GM23338 (cell line): ENCODE results near the gene EPS8L3. TPM values are rescaled to one million over a fixed set of nuclear protein-coding genes. Genes with fewer than 3 reads are reported as not detected.

Experiments
- ATAC-seq: fragments of 200-7000 bp; cut with Tn5 transposase; 3 replicates; pipeline ENCODE4 v1.9.1; 2020
- DNase-seq: peaks from one replicate; pipeline ENCODE4 v3.0.0-alpha.2; 2015; ENCODE audit warnings: low spot score
- H2AFZ ChIP-seq: fragments of 200-600 bp; sonication (generic); 2 replicates; pipeline ENCODE4 v1.8.0; 2016; ENCODE audit warnings: antibody characterized with exemption, mild to moderate bottlenecking, moderate library complexity
- H3F3A ChIP-seq: fragments of 200-600 bp; sonication (generic); replicated peaks from 2 replicates; pipeline ENCODE4 v1.8.0; 2017; ENCODE audit warnings: antibody characterized with exemption, mixed run types, low read depth
- H3K27ac ChIP-seq: fragments of 200-600 bp; sonication (generic); 2 replicates; pipeline ENCODE4 v1.6.1; 2016; ENCODE audit warnings: low read depth
- H3K27me3 ChIP-seq: fragments of 200-600 bp; sonication (generic); 2 replicates; pipeline ENCODE4 v1.8.0; 2016; ENCODE audit warnings: mild to moderate bottlenecking, mixed run types, moderate library complexity; ENCODE audit not compliant: insufficient read depth
- H3K36me3 ChIP-seq: fragments of 200-600 bp; sonication (generic); 2 replicates; pipeline ENCODE4 v1.8.0; 2016; ENCODE audit warnings: mild to moderate bottlenecking; ENCODE audit not compliant: insufficient read depth
- H3K4me1 ChIP-seq: fragments of 200-600 bp; sonication (generic); 2 replicates; pipeline ENCODE4 v1.8.0; 2016; ENCODE audit warnings: mild to moderate bottlenecking, moderate library complexity; ENCODE audit not compliant: insufficient read depth
- H3K4me2 ChIP-seq: fragments of 200-600 bp; sonication (generic); 2 replicates; pipeline ENCODE4 v1.7.1; 2017; ENCODE audit warnings: mixed run types
- H3K4me3 ChIP-seq: fragments of 200-600 bp; sonication (generic); 2 replicates; pipeline ENCODE4 v1.6.1; 2016; ENCODE audit warnings: mixed run types
- H3K79me2 ChIP-seq: fragments of 200-600 bp; sonication (generic); replicated peaks from 2 replicates; pipeline ENCODE4 v1.8.0; 2017; ENCODE audit warnings: mild to moderate bottlenecking; ENCODE audit not compliant: insufficient read depth
- H3K9me2 ChIP-seq: fragments of 200-600 bp; sonication (generic); 2 replicates; pipeline ENCODE4 v1.8.0; 2017; ENCODE audit not compliant: insufficient read depth
- H4K20me1 ChIP-seq: fragments of 200-600 bp; sonication (generic); replicated peaks from 2 replicates; pipeline ENCODE4 v1.8.0; 2017; ENCODE audit warnings: mild to moderate bottlenecking; ENCODE audit not compliant: insufficient read depth
- H3K27ac Mint-ChIP-seq: 2 replicates; pipeline ENCODE4 v1.8.0; 2020; ENCODE audit warnings: inconsistent platforms, mild to moderate bottlenecking, moderate library complexity, mixed read lengths
- H3K27me3 Mint-ChIP-seq: 3 replicates; pipeline ENCODE4 v1.8.0; 2022; ENCODE audit warnings: low read depth, mild to moderate bottlenecking, moderate library complexity, mixed read lengths, inconsistent platforms; ENCODE audit not compliant: insufficient read depth, poor library complexity
- H3K36me3 Mint-ChIP-seq: 3 replicates; pipeline ENCODE4 v1.8.0; 2021; ENCODE audit warnings: low read depth, mild to moderate bottlenecking, inconsistent platforms, moderate library complexity, mixed read lengths
- H3K4me1 Mint-ChIP-seq: 3 replicates; pipeline ENCODE4 v1.8.0; 2020; ENCODE audit warnings: mild to moderate bottlenecking, inconsistent platforms, mixed read lengths
- H3K4me3 Mint-ChIP-seq: 3 replicates; pipeline ENCODE4 v1.8.0; 2021; ENCODE audit warnings: moderate library complexity, mild to moderate bottlenecking, inconsistent platforms, mixed read lengths
- H3K9me3 Mint-ChIP-seq: 3 replicates; pipeline ENCODE4 v1.8.0; 2020; ENCODE audit warnings: moderate library complexity, mild to moderate bottlenecking, inconsistent platforms, mixed read lengths
- CREB1 ChIP-seq: fragments of 250-450 bp; sonication (Bioruptor Pico); IDR thresholded peaks from 2 replicates; pipeline ENCODE4 v1.5.0; 2020; ENCODE audit warnings: low read depth, mild to moderate bottlenecking, moderate library complexity
- EZH2 ChIP-seq: fragments of 200-600 bp; sonication (generic); IDR thresholded peaks from one replicate; pipeline ENCODE4 v1.8.0; 2017; ENCODE audit warnings: antibody characterized with exemption, mild to moderate bottlenecking, low read depth; ENCODE audit not compliant: unreplicated experiment
- EZH2phosphoT487 ChIP-seq: fragments of 200-600 bp; sonication (generic); IDR thresholded peaks from one replicate; pipeline ENCODE4 v1.8.1; 2018; ENCODE audit warnings: antibody characterized with exemption; ENCODE audit not compliant: unreplicated experiment
- JUNB ChIP-seq: IDR thresholded peaks from one replicate; pipeline ENCODE4 v1.6.1; 2016; ENCODE audit warnings: antibody characterized with exemption; ENCODE audit not compliant: unreplicated experiment
- NANOG ChIP-seq: IDR thresholded peaks from 2 replicates; pipeline ENCODE4 v1.6.1; 2016; ENCODE audit warnings: antibody characterized with exemption, borderline replicate concordance
- POLR2AphosphoS5 ChIP-seq: IDR thresholded peaks from 2 replicates; pipeline ENCODE4 v1.6.1; 2016; ENCODE audit warnings: antibody characterized with exemption, low read depth
- STAT1 ChIP-seq: IDR thresholded peaks from one replicate; pipeline ENCODE4 v1.6.1; 2016; ENCODE audit warnings: antibody characterized with exemption; ENCODE audit not compliant: unreplicated experiment
- ZNF114 ChIP-seq: fragments of 250-450 bp; sonication (Bioruptor Pico); IDR thresholded peaks from 2 replicates; pipeline ENCODE4 v1.5.0; 2020; ENCODE audit warnings: mild to moderate bottlenecking, moderate library complexity
- ZNF331 ChIP-seq: fragments of 250-450 bp; sonication (Bioruptor Pico); IDR thresholded peaks from 2 replicates; pipeline ENCODE4 v1.5.0; 2020; ENCODE audit warnings: low read depth, mild to moderate bottlenecking, moderate library complexity
- polyA plus RNA-seq: library from polyadenylated mRNA; unstranded; fragments of >200 nt; fragmentation: Nextera tagmentation; extraction: Ambion mirVana; gene quantifications from 2 replicates; pipeline ENCODE4 v1.2.1, GENCODE V29; 2016
- total RNA-seq: library from RNA; depleted of rRNA; stranded (reverse); fragments of >200 nt; shearing (Covaris generic); gene quantifications from 2 replicates; pipeline ENCODE4 v1.2.3, GENCODE V29; 2014
- TF ChIP-seq, protein P1 (sequence below), 2 experiments: fragments of 200-600 bp in 1 of 2; sonication (generic) in 1 of 2; conservative IDR thresholded peaks; 2 replicates each; pipeline versions ENCODE4 v1.5.1 to v1.6.1; 2016 to 2017; ENCODE audit warnings: antibody characterized with exemption in 2 of 2, low read depth in 2 of 2, mild to moderate bottlenecking in 2 of 2, moderate library complexity in 1 of 2
- TF ChIP-seq, protein P2 (sequence below): fragments of 250-450 bp; sonication (Bioruptor Pico); IDR thresholded peaks from 2 replicates; pipeline ENCODE4 v1.5.0; 2020; ENCODE audit warnings: mild to moderate bottlenecking, moderate library complexity
- TF ChIP-seq, protein P3 (sequence below): IDR thresholded peaks from 2 replicates; pipeline ENCODE4 v1.6.1; 2016; ENCODE audit warnings: antibody characterized with exemption

Gene EPS8L3
- total and polyA plus RNA-seq, 2 experiments from 2014 or later, result not detected

DNA sequence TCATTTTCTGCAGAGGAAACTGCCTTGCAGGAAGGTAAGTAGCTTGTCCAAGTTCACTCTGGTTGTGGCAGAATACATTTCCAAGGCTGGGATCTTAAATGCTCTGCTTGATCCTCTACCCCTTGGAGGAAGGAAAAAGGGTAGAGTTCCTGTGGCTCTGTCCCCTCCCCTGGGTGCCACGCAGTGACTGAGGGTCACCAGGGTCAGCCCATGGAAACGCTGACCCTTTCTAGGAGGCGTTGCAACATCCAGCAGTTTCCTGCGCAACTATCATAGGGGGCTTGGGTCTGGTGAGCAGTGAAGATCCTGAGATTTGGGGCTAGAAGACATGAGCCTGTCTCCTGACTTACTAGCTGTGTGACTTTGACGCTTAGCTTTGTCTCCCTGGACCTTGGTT is 29.4 kb upstream of the EPS8L3 start:
- Mint-ChIP-seq H3K9me3 (no peaks in the 10 kb centered on the region), H3K4me3 (no peak overlapping the region), H3K4me1 (peaks cover 43% of the 10 kb centered on the region), H3K27ac (no peak overlapping the region), H3K27me3 (peaks cover 7% of the 10 kb centered on the region), H3K36me3 (no peaks in the 10 kb centered on the region)
- H3K9me2 ChIP-seq, result no peaks in the 10 kb centered on the region
- no peaks in the 10 kb centered on the region for H3K36me3 ChIP-seq
- H3K4me2 ChIP-seq, result no peak overlapping the region
- H3K27ac ChIP-seq, result no peak overlapping the region
- H3K4me3 ChIP-seq, result no peak overlapping the region
- H2AFZ ChIP-seq, result peak overlapping the region; percentile 98; the same call in 1 of the 2 replicates
- no peaks in the 10 kb centered on the region for H4K20me1 ChIP-seq
- H3F3A ChIP-seq, result 0 out of 2 replicates have a peak, but pooled peaks cover 3% of the 10 kb centered on the region
- ATAC-seq (no peak), DNase-seq (no peak)
- no peak for TF ChIP-seq EZH2
- no peaks in the 10 kb centered on the region for H3K79me2 ChIP-seq
- peaks cover 24% of the 10 kb centered on the region; the same call in 1 of the 2 replicates for H3K4me1 ChIP-seq
- H3K27me3 ChIP-seq, result no peaks in the 10 kb centered on the region

DNA sequence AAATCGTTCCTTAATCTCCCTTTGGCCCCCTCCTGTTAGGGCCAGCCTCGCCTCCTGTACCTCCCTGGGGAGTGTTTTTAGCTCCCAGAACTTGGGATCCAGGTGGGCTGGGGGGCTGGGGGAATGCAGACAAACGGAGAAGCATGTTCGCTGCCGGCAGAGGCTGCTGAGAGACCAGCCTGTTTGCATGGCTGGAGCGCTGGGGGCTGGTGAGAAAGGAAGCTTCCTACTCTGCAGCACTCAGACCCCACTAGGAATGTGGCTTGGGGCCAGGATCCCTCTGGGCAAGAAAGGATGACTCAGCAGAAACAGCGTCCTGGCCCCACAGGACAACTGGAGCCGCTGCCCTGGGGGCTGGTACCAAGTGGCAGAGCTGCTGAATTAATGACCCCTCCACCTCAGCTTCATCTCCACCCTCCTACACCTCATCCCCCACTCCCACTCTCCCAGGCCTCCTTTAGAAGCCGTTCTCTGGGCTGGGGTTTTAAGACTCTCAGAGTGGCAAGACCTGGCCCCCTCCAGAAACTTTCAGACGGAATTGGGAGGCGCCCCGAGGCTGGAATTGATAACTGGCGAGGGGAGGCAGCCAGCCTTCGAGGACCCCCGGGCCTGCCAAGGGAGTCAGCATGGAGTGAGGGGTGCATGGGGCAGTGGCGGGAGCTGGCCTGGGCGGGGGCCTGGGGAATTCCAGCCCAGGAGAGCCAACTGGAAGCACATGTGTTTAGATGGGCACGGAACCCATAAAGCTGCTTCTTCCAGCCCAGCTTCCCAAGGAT is 28.5 kb upstream of the EPS8L3 start:
- H3K27me3 Mint-ChIP-seq, result peaks cover 12% of the 10 kb centered on the region
- H3K4me1 ChIP-seq, result peaks cover 24% of the 10 kb centered on the region; the same call in 1 of the 2 replicates
- H3K27ac Mint-ChIP-seq, result peak overlapping the region; percentile 84

More for the DNA sequence above, 28.5 kb upstream of the EPS8L3 start:
- peak overlapping the region; percentile 98 for H2AFZ ChIP-seq
- H3K27ac ChIP-seq, result no peak overlapping the region
- no peaks in the 10 kb centered on the region for H3K36me3 ChIP-seq
- ATAC-seq, result peak; percentile 64
- H3K4me2 ChIP-seq, result peak overlapping the region; percentile 51; the same call in 1 of the 2 replicates
- Mint-ChIP-seq H3K9me3 (no peaks in the 10 kb centered on the region), H3K4me3 (no peak overlapping the region), H3K4me1 (peaks cover 43% of the 10 kb centered on the region), H3K36me3 (no peaks in the 10 kb centered on the region)
- H3K27me3 ChIP-seq, result no peaks in the 10 kb centered on the region
- no peaks in the 10 kb centered on the region for H3K79me2 ChIP-seq
- H4K20me1 ChIP-seq, result no peaks in the 10 kb centered on the region
- no peaks in the 10 kb centered on the region for H3K9me2 ChIP-seq
- peak; percentile 73 for DNase-seq
- 0 out of 2 replicates have a peak, but pooled peaks cover 3% of the 10 kb centered on the region for H3F3A ChIP-seq
- TF ChIP-seq, protein P1, sequence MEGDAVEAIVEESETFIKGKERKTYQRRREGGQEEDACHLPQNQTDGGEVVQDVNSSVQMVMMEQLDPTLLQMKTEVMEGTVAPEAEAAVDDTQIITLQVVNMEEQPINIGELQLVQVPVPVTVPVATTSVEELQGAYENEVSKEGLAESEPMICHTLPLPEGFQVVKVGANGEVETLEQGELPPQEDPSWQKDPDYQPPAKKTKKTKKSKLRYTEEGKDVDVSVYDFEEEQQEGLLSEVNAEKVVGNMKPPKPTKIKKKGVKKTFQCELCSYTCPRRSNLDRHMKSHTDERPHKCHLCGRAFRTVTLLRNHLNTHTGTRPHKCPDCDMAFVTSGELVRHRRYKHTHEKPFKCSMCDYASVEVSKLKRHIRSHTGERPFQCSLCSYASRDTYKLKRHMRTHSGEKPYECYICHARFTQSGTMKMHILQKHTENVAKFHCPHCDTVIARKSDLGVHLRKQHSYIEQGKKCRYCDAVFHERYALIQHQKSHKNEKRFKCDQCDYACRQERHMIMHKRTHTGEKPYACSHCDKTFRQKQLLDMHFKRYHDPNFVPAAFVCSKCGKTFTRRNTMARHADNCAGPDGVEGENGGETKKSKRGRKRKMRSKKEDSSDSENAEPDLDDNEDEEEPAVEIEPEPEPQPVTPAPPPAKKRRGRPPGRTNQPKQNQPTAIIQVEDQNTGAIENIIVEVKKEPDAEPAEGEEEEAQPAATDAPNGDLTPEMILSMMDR (conservative IDR thresholded peaks at IDR 0.05; ENCODE audit: low read depth in 2 of 2), result peak in 1 of 2 experiments; percentile 38; a peak in 2 of 4 replicates
- no peak for TF ChIP-seq EZH2phosphoT487
- no peak for TF ChIP-seq EZH2
- no peak for TF ChIP-seq POLR2AphosphoS5
- no peak for TF ChIP-seq CREB1
- TF ChIP-seq ZNF331 (CRISPR knock-in tag), result no peak
- TF ChIP-seq, protein P2, sequence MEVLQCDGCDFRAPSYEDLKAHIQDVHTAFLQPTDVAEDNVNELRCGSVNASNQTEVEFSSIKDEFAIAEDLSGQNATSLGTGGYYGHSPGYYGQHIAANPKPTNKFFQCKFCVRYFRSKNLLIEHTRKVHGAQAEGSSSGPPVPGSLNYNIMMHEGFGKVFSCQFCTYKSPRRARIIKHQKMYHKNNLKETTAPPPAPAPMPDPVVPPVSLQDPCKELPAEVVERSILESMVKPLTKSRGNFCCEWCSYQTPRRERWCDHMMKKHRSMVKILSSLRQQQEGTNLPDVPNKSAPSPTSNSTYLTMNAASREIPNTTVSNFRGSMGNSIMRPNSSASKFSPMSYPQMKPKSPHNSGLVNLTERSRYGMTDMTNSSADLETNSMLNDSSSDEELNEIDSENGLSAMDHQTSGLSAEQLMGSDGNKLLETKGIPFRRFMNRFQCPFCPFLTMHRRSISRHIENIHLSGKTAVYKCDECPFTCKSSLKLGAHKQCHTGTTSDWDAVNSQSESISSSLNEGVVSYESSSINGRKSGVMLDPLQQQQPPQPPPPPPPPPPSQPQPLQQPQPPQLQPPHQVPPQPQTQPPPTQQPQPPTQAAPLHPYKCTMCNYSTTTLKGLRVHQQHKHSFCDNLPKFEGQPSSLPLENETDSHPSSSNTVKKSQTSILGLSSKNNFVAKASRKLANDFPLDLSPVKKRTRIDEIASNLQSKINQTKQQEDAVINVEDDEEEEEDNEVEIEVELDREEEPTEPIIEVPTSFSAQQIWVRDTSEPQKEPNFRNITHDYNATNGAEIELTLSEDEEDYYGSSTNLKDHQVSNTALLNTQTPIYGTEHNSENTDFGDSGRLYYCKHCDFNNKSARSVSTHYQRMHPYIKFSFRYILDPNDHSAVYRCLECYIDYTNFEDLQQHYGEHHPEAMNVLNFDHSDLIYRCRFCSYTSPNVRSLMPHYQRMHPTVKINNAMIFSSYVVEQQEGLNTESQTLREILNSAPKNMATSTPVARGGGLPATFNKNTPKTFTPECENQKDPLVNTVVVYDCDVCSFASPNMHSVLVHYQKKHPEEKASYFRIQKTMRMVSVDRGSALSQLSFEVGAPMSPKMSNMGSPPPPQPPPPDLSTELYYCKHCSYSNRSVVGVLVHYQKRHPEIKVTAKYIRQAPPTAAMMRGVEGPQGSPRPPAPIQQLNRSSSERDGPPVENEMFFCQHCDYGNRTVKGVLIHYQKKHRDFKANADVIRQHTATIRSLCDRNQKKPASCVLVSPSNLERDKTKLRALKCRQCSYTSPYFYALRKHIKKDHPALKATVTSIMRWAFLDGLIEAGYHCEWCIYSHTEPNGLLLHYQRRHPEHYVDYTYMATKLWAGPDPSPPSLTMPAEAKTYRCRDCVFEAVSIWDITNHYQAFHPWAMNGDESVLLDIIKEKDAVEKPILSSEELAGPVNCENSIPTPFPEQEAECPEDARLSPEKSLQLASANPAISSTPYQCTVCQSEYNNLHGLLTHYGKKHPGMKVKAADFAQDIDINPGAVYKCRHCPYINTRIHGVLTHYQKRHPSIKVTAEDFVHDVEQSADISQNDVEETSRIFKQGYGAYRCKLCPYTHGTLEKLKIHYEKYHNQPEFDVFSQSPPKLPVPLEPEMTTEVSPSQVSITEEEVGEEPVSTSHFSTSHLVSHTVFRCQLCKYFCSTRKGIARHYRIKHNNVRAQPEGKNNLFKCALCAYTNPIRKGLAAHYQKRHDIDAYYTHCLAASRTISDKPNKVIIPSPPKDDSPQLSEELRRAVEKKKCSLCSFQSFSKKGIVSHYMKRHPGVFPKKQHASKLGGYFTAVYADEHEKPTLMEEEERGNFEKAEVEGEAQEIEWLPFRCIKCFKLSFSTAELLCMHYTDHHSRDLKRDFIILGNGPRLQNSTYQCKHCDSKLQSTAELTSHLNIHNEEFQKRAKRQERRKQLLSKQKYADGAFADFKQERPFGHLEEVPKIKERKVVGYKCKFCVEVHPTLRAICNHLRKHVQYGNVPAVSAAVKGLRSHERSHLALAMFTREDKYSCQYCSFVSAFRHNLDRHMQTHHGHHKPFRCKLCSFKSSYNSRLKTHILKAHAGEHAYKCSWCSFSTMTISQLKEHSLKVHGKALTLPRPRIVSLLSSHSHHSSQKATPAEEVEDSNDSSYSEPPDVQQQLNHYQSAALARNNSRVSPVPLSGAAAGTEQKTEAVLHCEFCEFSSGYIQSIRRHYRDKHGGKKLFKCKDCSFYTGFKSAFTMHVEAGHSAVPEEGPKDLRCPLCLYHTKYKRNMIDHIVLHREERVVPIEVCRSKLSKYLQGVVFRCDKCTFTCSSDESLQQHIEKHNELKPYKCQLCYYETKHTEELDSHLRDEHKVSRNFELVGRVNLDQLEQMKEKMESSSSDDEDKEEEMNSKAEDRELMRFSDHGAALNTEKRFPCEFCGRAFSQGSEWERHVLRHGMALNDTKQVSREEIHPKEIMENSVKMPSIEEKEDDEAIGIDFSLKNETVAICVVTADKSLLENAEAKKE (CRISPR knock-in tag), result 0 out of 2 replicates have a peak, but pooled peaks have one; percentile 24
- TF ChIP-seq NANOG, result no peak
- TF ChIP-seq ZNF114 (CRISPR knock-in tag), result no peak
- TF ChIP-seq STAT1, result no peak
- TF ChIP-seq JUNB, result no peak
- TF ChIP-seq, protein P3, sequence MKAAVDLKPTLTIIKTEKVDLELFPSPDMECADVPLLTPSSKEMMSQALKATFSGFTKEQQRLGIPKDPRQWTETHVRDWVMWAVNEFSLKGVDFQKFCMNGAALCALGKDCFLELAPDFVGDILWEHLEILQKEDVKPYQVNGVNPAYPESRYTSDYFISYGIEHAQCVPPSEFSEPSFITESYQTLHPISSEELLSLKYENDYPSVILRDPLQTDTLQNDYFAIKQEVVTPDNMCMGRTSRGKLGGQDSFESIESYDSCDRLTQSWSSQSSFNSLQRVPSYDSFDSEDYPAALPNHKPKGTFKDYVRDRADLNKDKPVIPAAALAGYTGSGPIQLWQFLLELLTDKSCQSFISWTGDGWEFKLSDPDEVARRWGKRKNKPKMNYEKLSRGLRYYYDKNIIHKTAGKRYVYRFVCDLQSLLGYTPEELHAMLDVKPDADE, result no peak
- no peak overlapping the region for H3K4me3 ChIP-seq
